ENCODE data around the gene RGS6.

DNA sequence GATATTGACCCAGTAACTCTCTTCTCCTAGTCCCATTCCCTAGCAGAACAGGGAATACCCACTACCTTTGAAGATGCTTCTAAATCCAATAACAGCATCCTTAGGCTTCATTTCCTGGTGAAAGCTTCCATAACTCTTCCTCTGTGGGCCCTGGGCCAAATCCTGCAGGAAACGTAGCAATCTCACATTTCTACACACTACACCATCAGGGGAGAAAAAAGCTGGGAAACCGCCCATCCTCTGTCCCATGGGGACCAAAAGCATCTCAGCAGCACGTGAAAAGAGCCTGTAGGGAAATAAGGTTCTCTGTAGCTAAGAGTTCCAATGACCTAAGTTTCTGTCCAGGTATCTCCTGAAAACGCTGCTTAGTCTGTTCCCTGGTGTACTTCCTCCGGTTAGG is 621.4 kb downstream of the RGS6 start:
- TF ChIP-seq, protein P1, sequence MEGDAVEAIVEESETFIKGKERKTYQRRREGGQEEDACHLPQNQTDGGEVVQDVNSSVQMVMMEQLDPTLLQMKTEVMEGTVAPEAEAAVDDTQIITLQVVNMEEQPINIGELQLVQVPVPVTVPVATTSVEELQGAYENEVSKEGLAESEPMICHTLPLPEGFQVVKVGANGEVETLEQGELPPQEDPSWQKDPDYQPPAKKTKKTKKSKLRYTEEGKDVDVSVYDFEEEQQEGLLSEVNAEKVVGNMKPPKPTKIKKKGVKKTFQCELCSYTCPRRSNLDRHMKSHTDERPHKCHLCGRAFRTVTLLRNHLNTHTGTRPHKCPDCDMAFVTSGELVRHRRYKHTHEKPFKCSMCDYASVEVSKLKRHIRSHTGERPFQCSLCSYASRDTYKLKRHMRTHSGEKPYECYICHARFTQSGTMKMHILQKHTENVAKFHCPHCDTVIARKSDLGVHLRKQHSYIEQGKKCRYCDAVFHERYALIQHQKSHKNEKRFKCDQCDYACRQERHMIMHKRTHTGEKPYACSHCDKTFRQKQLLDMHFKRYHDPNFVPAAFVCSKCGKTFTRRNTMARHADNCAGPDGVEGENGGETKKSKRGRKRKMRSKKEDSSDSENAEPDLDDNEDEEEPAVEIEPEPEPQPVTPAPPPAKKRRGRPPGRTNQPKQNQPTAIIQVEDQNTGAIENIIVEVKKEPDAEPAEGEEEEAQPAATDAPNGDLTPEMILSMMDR (IDR thresholded peaks at IDR 0.05; ENCODE audit: low read depth, low read length, poor library complexity, severe bottlenecking), result no peak
- no peak for TF ChIP-seq EZH2phosphoT487 (IDR thresholded peaks at IDR 0.05; ENCODE audit: borderline replicate concordance, low read length)

Data from DOHH2 (cell line).